Measurements from ENCODE around the gene NR5A2. TPM values are rescaled to one million over a fixed set of nuclear protein-coding genes. Genes with fewer than 3 reads are reported as not detected.
A peak's percentile ranks its signal among the peaks of the same experiment; 100 is the strongest.

Gene NR5A2
- total RNA-seq, 1 experiment from 2014 or later, result 22.3 TPM

DNA sequence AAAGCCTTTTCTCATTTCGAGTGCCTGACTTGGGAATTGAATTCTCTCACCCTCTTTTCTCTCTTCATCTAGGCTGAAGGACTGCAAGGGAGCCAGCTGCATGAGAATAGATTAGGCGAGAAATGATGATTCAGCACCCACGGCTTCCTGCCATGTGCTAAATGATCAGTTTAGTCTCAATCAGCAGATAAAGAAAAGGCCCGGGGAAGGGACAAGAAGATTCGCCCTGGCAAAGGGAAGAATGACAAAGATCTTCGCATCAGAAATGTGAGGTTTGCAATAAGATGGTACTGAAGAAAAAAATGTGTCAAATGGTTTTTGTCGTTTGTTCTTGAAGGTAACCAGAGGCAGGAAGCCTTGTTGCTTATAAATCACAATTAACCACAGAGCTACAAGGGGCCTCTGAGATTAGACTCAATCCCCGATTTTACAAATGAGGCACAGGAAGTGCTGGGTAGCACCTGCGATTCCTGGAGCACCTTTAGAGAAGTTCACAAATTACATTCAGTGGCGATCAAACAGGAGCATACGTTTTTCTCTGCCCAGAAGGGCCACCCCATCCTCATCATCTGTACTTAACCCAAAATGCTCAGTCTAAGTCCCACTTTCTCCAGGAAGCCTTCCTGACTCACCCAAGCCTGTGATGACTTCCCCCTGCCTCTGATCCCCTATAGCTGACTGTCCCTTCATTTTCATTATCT lies 198.9 kb downstream of the NR5A2 start (continued):
- TF ChIP-seq ETV6 (CRISPR knock-in tag; IDR thresholded peaks at IDR 0.05) (no peak), TEAD4 (CRISPR knock-in tag; IDR thresholded peaks at IDR 0.05) (no peak), ZBTB21 (CRISPR knock-in tag; IDR thresholded peaks at IDR 0.05; ENCODE audit: borderline replicate concordance) (no peak), CBFB (CRISPR knock-in tag; IDR thresholded peaks at IDR 0.05; ENCODE audit: low read depth) (no peak)
- TF ChIP-seq, protein P1, sequence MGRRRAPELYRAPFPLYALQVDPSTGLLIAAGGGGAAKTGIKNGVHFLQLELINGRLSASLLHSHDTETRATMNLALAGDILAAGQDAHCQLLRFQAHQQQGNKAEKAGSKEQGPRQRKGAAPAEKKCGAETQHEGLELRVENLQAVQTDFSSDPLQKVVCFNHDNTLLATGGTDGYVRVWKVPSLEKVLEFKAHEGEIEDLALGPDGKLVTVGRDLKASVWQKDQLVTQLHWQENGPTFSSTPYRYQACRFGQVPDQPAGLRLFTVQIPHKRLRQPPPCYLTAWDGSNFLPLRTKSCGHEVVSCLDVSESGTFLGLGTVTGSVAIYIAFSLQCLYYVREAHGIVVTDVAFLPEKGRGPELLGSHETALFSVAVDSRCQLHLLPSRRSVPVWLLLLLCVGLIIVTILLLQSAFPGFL (CRISPR knock-in tag; IDR thresholded peaks at IDR 0.05; ENCODE audit: borderline replicate concordance), result no peak
- TF ChIP-seq, protein P2, sequence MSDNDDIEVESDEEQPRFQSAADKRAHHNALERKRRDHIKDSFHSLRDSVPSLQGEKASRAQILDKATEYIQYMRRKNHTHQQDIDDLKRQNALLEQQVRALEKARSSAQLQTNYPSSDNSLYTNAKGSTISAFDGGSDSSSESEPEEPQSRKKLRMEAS (CRISPR knock-in tag; IDR thresholded peaks at IDR 0.05), result peak; percentile 52; the same call in 1 of the 2 replicates
- TF ChIP-seq, protein P3, sequence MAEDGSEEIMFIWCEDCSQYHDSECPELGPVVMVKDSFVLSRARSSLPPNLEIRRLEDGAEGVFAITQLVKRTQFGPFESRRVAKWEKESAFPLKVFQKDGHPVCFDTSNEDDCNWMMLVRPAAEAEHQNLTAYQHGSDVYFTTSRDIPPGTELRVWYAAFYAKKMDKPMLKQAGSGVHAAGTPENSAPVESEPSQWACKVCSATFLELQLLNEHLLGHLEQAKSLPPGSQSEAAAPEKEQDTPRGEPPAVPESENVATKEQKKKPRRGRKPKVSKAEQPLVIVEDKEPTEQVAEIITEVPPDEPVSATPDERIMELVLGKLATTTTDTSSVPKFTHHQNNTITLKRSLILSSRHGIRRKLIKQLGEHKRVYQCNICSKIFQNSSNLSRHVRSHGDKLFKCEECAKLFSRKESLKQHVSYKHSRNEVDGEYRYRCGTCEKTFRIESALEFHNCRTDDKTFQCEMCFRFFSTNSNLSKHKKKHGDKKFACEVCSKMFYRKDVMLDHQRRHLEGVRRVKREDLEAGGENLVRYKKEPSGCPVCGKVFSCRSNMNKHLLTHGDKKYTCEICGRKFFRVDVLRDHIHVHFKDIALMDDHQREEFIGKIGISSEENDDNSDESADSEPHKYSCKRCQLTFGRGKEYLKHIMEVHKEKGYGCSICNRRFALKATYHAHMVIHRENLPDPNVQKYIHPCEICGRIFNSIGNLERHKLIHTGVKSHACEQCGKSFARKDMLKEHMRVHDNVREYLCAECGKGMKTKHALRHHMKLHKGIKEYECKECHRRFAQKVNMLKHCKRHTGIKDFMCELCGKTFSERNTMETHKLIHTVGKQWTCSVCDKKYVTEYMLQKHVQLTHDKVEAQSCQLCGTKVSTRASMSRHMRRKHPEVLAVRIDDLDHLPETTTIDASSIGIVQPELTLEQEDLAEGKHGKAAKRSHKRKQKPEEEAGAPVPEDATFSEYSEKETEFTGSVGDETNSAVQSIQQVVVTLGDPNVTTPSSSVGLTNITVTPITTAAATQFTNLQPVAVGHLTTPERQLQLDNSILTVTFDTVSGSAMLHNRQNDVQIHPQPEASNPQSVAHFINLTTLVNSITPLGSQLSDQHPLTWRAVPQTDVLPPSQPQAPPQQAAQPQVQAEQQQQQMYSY (CRISPR knock-in tag; IDR thresholded peaks at IDR 0.05), result no peak
- TF ChIP-seq, protein P4, sequence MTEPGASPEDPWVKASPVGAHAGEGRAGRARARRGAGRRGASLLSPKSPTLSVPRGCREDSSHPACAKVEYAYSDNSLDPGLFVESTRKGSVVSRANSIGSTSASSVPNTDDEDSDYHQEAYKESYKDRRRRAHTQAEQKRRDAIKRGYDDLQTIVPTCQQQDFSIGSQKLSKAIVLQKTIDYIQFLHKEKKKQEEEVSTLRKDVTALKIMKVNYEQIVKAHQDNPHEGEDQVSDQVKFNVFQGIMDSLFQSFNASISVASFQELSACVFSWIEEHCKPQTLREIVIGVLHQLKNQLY (CRISPR knock-in tag; IDR thresholded peaks at IDR 0.05), result no peak

DNA sequence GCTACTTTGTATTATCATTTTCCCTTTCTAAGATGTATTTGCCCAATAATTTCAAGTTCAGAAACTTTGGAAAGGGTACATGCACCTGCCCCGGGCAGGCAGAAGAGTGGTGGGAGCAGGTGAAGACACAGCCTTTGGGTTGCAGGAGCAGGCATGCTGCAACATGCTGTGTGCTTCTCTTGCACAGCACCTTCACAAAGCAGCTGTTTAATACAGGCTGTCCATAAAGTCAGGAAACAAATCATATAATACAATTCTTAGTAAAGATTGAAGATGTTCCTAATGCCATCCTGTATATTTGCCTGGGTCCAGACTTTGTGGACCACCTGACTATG lies 199.4 kb downstream of the NR5A2 start:
- ATAC-seq, result peak; percentile 25
- CTCF ChIA-PET, result interaction anchor here (1.1 kb wide), 1 partner anchor 53 kb away, joined by 3 read pairs; no protein-coding TSS in a partner anchor
- no peak for TF ChIP-seq ZNF263 (CRISPR knock-in tag; IDR thresholded peaks at IDR 0.05; ENCODE audit: low read depth)
- TF ChIP-seq ZNF396 (CRISPR knock-in tag; IDR thresholded peaks at IDR 0.05; ENCODE audit: borderline replicate concordance), result no peak
- no peak for TF ChIP-seq FOXK1 (CRISPR knock-in tag; IDR thresholded peaks at IDR 0.05)
- no peak for TF ChIP-seq FOXP1 (CRISPR knock-in tag; IDR thresholded peaks at IDR 0.05; ENCODE audit: borderline replicate concordance)
- peaks cover 54% of the 10 kb centered on the region for H3K4me1 Mint-ChIP-seq
- no peak for DNase-seq (ENCODE audit: low spot score)
- H3K9me3 Mint-ChIP-seq, result 0 out of 2 replicates have a peak, but pooled peaks cover 4% of the 10 kb centered on the region
- no peaks in the 10 kb centered on the region; the same call in 1 of the 2 replicates for H3K27me3 Mint-ChIP-seq (ENCODE audit: low read depth)
- POLR2A ChIA-PET, result no interaction called here
- peak overlapping the region; percentile 4; the same call in 1 of the 2 replicates for H3K4me3 Mint-ChIP-seq
- H3K27ac Mint-ChIP-seq, result no peak overlapping the region; the same call in 1 of the 2 replicates
- H3K36me3 Mint-ChIP-seq, result no peaks in the 10 kb centered on the region
